Effector memory CD4-positive, alpha-beta T cell (primary cell): ENCODE results near the gene PDE11A.
"Not testable (repeated sequence)": the region's sequence is repeated elsewhere in the genome, so short reads cannot be mapped to it uniquely, and the experiment has no call there.

Experiments used
- DNase-seq, 3 donors: peaks; one replicate each; pipeline ENCODE4 v3.0.0-alpha.2; 2020
- H3K27ac ChIP-seq: 2 replicates; pipeline ENCODE4 v1.7.0; 2013; ENCODE audit warnings: mild to moderate bottlenecking, low read length, moderate library complexity; ENCODE audit not compliant: insufficient read depth, poor library complexity, severe bottlenecking
- H3K27me3 ChIP-seq: replicated peaks from 2 replicates; pipeline ENCODE4 v1.7.0; 2013; ENCODE audit warnings: mild to moderate bottlenecking, low read length; ENCODE audit not compliant: insufficient read depth, control insufficient read depth, poor library complexity, severe bottlenecking
- H3K36me3 ChIP-seq: 2 replicates; pipeline ENCODE4 v1.7.0; 2013; ENCODE audit warnings: mild to moderate bottlenecking, low read length, moderate library complexity; ENCODE audit not compliant: control insufficient read depth, insufficient read depth
- H3K4me1 ChIP-seq: 2 replicates; pipeline ENCODE4 v1.7.0; 2013; ENCODE audit warnings: low read length, mild to moderate bottlenecking; ENCODE audit not compliant: control insufficient read depth, insufficient read depth, poor library complexity, severe bottlenecking
- H3K4me3 ChIP-seq: 2 replicates; pipeline ENCODE4 v1.7.0; 2013; ENCODE audit warnings: low read length, low read depth, mild to moderate bottlenecking; ENCODE audit not compliant: insufficient read depth, poor library complexity, severe bottlenecking
- H3K9me3 ChIP-seq: 2 replicates; pipeline ENCODE4 v1.7.0; 2013; ENCODE audit warnings: mild to moderate bottlenecking, low read length, moderate library complexity; ENCODE audit not compliant: control insufficient read depth

The PDE11A gene

GRCh38 chr2:177842243-177842642 lies 230.3 kb downstream of the PDE11A start:
- Histone ChIP-seq H3K27me3 (peaks cover 3% of the 10 kb centered on the region), H3K9me3 (no peaks in the 10 kb centered on the region), H3K36me3 (no peaks in the 10 kb centered on the region), H3K27ac (no peak overlapping the region), H3K4me1 (no peaks in the 10 kb centered on the region), H3K4me3 (no peak overlapping the region)
- no peak for DNase-seq

DNA sequence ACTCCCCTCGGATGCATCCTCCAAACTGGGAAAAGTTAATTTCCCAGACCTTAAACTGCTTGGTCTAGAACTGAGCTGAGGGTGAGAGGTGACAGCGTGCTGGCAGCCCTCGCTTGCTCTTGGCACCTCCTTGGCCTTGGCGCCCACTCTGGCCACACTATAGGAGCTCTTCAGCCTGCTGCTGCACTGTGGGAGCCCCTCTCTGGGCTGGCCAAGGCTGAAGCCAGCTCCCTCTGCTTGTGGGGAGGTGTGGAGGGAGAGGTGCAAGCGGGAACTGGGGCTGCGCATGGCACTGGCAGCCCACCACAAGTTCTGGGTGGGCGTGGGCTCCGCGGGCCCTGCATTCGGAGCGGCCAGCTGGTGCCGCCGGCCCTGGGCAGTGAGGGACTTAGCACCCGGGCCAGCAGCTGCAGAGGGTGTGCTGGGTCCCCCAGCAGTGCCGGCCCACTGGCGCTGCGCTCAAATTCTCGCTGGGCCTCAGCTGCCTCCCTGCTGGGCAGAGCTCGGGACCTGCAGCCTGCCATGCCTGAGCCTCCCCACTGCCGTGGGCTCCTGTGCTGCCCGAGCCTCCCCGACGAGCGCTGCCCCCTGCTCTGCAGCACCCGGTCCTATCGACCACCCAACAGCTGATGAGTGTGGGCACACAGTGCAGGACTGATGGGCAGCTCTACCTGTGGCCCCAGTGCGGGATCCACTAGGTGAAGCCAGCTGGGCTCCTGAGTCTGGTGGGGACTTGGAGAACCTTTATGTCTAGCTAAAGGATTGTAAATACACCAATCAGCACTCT lies 237.0 kb downstream of the PDE11A start:
- DNase-seq, H3K27ac ChIP-seq, H3K4me3 ChIP-seq, H3K27me3 ChIP-seq, H3K9me3 ChIP-seq, H3K36me3 ChIP-seq, H3K4me1 ChIP-seq: not testable (repeated sequence)

- Histone ChIP-seq H3K9me3 (no peaks in the 10 kb centered on the region), H3K4me3 (no peak overlapping the region), H3K27ac (no peak overlapping the region), H3K27me3 (no peaks in the 10 kb centered on the region), H3K4me1 (no peaks in the 10 kb centered on the region), H3K36me3 (no peaks in the 10 kb centered on the region)
- DNase-seq = no peak
Measured at GRCh38 chr2:177832611-177833433, 239.8 kb downstream of the PDE11A start.

GRCh38 chr2:177830881-177831386 lies 241.6 kb downstream of the PDE11A start:
- no peaks in the 10 kb centered on the region for H3K9me3 ChIP-seq
- H3K4me1 ChIP-seq = no peaks in the 10 kb centered on the region
- H3K4me3 ChIP-seq = no peak overlapping the region

DNA sequence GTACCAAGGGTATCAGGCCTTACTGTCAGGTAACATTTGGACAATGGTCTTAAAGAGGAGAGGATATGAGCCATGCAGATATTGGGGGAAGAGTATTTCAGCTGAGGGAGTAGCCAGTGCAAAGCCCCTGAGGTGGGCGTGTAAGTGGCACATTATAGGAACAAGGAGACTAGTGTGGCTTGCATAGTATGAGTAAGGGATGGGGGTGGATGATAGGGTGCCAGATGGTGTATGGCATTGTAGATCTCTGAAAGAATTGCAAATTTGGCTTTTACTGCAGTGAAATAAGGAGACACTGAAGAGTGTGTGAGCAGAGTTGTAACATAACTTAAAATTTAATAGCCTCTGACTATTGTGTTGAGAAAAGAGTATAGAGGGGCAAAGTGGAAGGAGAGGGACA lies 244.0 kb downstream of the PDE11A start:
- no peaks in the 10 kb centered on the region for H3K27me3 ChIP-seq
- no peak overlapping the region for H3K27ac ChIP-seq
- DNase-seq = no peak
- H3K4me3 ChIP-seq = no peak overlapping the region
- H3K36me3 ChIP-seq = no peaks in the 10 kb centered on the region
- H3K9me3 ChIP-seq = no peaks in the 10 kb centered on the region
- H3K4me1 ChIP-seq = no peaks in the 10 kb centered on the region

More at GRCh38 chr2:177830881-177831386, 241.6 kb downstream of the PDE11A start:
- Histone ChIP-seq H3K27me3 (no peaks in the 10 kb centered on the region), H3K27ac (no peak overlapping the region), H3K36me3 (no peaks in the 10 kb centered on the region)
- no peak for DNase-seq

- no peaks in the 10 kb centered on the region for H3K27me3 ChIP-seq
- H3K36me3 ChIP-seq = no peaks in the 10 kb centered on the region
- no peak overlapping the region for H3K4me3 ChIP-seq
- H3K27ac ChIP-seq = no peak overlapping the region
- no peaks in the 10 kb centered on the region for H3K4me1 ChIP-seq
- H3K9me3 ChIP-seq = no peaks in the 10 kb centered on the region
- no peak for DNase-seq
Measured at GRCh38 chr2:177826897-177827296, 245.7 kb downstream of the PDE11A start.

DNA sequence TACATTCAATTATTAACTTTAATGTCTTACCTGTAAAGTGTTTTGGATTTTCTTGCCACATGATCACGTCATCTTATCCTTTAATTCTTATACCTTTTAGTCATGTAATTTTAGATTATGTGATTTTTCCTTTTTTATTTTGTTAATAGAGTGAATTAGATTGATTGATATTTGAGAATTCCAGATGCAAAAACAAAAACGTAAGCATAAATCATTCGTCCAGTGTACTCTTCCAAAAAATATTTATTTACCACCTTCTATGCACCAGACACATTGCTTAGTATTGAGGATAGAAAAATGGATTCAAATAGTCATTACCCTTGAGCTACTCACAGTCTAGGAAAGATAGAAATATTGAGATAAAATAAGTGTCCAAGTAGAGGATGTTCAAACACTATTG lies 249.6 kb downstream of the PDE11A start:
- no peak for DNase-seq
- Histone ChIP-seq H3K27me3 (no peaks in the 10 kb centered on the region), H3K4me3 (no peak overlapping the region), H3K36me3 (no peaks in the 10 kb centered on the region), H3K4me1 (no peaks in the 10 kb centered on the region), H3K9me3 (no peaks in the 10 kb centered on the region), H3K27ac (no peak overlapping the region)

DNA sequence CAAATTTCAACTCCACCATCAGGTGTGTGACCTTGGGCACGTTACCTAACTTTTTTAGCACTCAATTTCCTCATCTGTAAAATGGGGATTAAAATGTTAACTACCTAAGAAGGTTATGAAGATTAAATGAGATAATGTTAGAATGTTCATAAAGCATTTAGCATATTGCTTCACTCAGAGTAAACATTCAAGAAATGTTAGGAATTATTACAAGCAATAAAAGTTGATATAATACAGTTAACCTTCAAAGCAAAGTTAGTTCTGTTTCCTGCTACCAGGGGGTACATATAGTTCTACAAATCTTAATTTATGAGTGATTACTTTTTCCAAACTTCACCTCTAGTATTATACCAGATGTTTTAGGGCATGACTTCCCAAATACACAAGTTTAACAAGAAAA lies 254.2 kb downstream of the PDE11A start:
- Histone ChIP-seq H3K4me3 (no peak overlapping the region), H3K9me3 (no peaks in the 10 kb centered on the region), H3K36me3 (no peaks in the 10 kb centered on the region), H3K27ac (no peak overlapping the region), H3K4me1 (no peaks in the 10 kb centered on the region), H3K27me3 (no peaks in the 10 kb centered on the region)
- DNase-seq = no peak

GRCh38 chr2:177817300-177817699 lies 255.3 kb downstream of the PDE11A start:
- H3K4me1 ChIP-seq = no peaks in the 10 kb centered on the region
- no peaks in the 10 kb centered on the region for H3K36me3 ChIP-seq

DNA sequence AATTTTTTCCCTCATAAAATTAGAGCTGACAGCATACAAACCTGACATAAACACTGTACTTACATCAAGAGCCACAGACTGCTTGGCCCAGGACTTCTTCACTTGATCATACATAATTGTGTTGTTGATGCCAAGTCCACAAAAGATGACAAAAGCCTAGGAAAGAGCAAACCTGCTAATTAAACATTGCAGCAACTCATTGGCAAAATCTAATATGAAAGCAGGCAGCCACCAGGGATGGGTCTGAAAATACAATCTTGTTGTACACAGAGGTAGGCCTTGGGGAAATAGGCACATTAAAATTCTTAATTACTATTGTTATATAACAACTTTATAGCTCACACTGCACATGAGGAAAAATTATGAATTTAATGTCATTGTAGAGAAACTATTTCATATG lies 255.8 kb downstream of the PDE11A start:
- no peak overlapping the region for H3K27ac ChIP-seq
- H3K27me3 ChIP-seq = no peaks in the 10 kb centered on the region
- no peak overlapping the region for H3K4me3 ChIP-seq
- H3K4me1 ChIP-seq = no peaks in the 10 kb centered on the region
- DNase-seq = no peak
- H3K36me3 ChIP-seq = no peaks in the 10 kb centered on the region
- H3K9me3 ChIP-seq = no peaks in the 10 kb centered on the region

More at GRCh38 chr2:177817300-177817699, 255.3 kb downstream of the PDE11A start:
- no peaks in the 10 kb centered on the region for H3K27me3 ChIP-seq
- DNase-seq = no peak
- no peak overlapping the region for H3K27ac ChIP-seq
- no peaks in the 10 kb centered on the region for H3K9me3 ChIP-seq
- no peak overlapping the region for H3K4me3 ChIP-seq
